Smooth muscle cell (in vitro differentiated cells): Measurements from ENCODE around the gene EFTUD2. TPM values are rescaled to one million over a fixed set of nuclear protein-coding genes. Genes with fewer than 3 reads are reported as not detected.

ENCODE experiments used
- DNase-seq: peaks from one replicate; lab custom pipeline; 2025; ENCODE audit not compliant: unreplicated experiment; lab: John Stamatoyannopoulos, UW
- H2AFZ ChIP-seq: fragments of 200-600 bp; sonication (generic); 2 replicates; pipeline ENCODE4 v1.6.0; 2016; ENCODE audit warnings: antibody characterized with exemption, low read depth, mild to moderate bottlenecking
- H3F3A ChIP-seq: fragments of 200-600 bp; sonication (generic); 2 replicates; pipeline ENCODE4 v1.6.0; 2017; ENCODE audit warnings: antibody characterized with exemption, low read depth
- H3K27ac ChIP-seq: fragments of 200-600 bp; sonication (generic); 2 replicates; pipeline ENCODE4 v1.5.1; 2016; ENCODE audit warnings: low read depth, mild to moderate bottlenecking
- H3K27me3 ChIP-seq: fragments of 200-600 bp; sonication (generic); 2 replicates; pipeline ENCODE4 v1.6.1; 2016; ENCODE audit warnings: low read depth, mild to moderate bottlenecking
- H3K36me3 ChIP-seq: fragments of 200-600 bp; sonication (generic); 2 replicates; pipeline ENCODE4 v1.5.1; 2016; ENCODE audit warnings: low read depth
- H3K4me1 ChIP-seq: fragments of 200-600 bp; sonication (generic); 2 replicates; pipeline ENCODE4 v1.5.1; 2016; ENCODE audit warnings: low read depth
- H3K4me2 ChIP-seq: fragments of 200-600 bp; sonication (generic); 2 replicates; pipeline ENCODE4 v1.6.0; 2016; ENCODE audit warnings: mild to moderate bottlenecking
- H3K4me3 ChIP-seq: fragments of 200-600 bp; sonication (generic); 2 replicates; pipeline ENCODE4 v1.5.1; 2016; ENCODE audit warnings: mild to moderate bottlenecking
- H3K79me2 ChIP-seq: fragments of 200-600 bp; sonication (generic); 2 replicates; pipeline ENCODE4 v1.6.0; 2016; ENCODE audit warnings: low read depth, mild to moderate bottlenecking
- H3K9ac ChIP-seq: fragments of 200-600 bp; sonication (generic); 2 replicates; pipeline ENCODE4 v1.6.0; 2016; ENCODE audit warnings: low read depth
- H3K9me3 ChIP-seq: fragments of 200-600 bp; sonication (generic); replicated peaks from 2 replicates; pipeline ENCODE4 v1.5.1; 2016; ENCODE audit warnings: low read depth
- H4K20me1 ChIP-seq: fragments of 200-600 bp; sonication (generic); 2 replicates; pipeline ENCODE4 v1.6.0; 2016; ENCODE audit warnings: low read depth
- WGBS: methylation state at CpG from one replicate; pipeline ENCODE4 v1.1.7; 2016; ENCODE audit warnings: low lambda C conversion rate; 5-methylcytosine and 5-hydroxymethylcytosine counted together
- polyA plus RNA-seq: library from polyadenylated mRNA; unstranded; fragments of >200 nt; fragmentation: Nextera tagmentation; extraction: Ambion mirVana; gene quantifications from 2 replicates; pipeline ENCODE4 v1.2.1, GENCODE V29; 2016
- total RNA-seq: library from RNA; depleted of rRNA; stranded (reverse); fragments of >200 nt; gene quantifications from 2 replicates; pipeline ENCODE4 v1.2.3, GENCODE V29; 2014
- TF ChIP-seq, protein P1 (sequence below): fragments of 200-600 bp; sonication (generic); IDR thresholded peaks from 2 replicates; pipeline ENCODE4 v1.5.1; 2017; ENCODE audit warnings: borderline replicate concordance, mild to moderate bottlenecking, antibody characterized with exemption; ENCODE audit not compliant: insufficient read depth, poor library complexity, severe bottlenecking

EFTUD2 gene
- total and polyA plus RNA-seq, 2 experiments from 2014 or later, result 57.2 to 76.0 TPM

- TF ChIP-seq, protein P1, sequence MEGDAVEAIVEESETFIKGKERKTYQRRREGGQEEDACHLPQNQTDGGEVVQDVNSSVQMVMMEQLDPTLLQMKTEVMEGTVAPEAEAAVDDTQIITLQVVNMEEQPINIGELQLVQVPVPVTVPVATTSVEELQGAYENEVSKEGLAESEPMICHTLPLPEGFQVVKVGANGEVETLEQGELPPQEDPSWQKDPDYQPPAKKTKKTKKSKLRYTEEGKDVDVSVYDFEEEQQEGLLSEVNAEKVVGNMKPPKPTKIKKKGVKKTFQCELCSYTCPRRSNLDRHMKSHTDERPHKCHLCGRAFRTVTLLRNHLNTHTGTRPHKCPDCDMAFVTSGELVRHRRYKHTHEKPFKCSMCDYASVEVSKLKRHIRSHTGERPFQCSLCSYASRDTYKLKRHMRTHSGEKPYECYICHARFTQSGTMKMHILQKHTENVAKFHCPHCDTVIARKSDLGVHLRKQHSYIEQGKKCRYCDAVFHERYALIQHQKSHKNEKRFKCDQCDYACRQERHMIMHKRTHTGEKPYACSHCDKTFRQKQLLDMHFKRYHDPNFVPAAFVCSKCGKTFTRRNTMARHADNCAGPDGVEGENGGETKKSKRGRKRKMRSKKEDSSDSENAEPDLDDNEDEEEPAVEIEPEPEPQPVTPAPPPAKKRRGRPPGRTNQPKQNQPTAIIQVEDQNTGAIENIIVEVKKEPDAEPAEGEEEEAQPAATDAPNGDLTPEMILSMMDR, result no peak
- Histone ChIP-seq H3F3A (no peaks in the 10 kb centered on the region), H2AFZ (no peak overlapping the region), H3K9ac (no peak overlapping the region), H3K4me2 (no peak overlapping the region), H3K27ac (no peak overlapping the region), H3K4me3 (no peak overlapping the region), H3K9me3 (no peaks in the 10 kb centered on the region), H3K36me3 (no peaks in the 10 kb centered on the region), H3K27me3 (no peaks in the 10 kb centered on the region), H4K20me1 (no peaks in the 10 kb centered on the region), H3K4me1 (peaks cover 13% of the 10 kb centered on the region), H3K79me2 (no peaks in the 10 kb centered on the region)
- 91% methylated on average over 8 of the region's 8 CpGs for WGBS
- DNase-seq, result no peak
These were observed 53.0 kb downstream of the EFTUD2 start for GRCh38 chr17:44846206-44846605.

DNA sequence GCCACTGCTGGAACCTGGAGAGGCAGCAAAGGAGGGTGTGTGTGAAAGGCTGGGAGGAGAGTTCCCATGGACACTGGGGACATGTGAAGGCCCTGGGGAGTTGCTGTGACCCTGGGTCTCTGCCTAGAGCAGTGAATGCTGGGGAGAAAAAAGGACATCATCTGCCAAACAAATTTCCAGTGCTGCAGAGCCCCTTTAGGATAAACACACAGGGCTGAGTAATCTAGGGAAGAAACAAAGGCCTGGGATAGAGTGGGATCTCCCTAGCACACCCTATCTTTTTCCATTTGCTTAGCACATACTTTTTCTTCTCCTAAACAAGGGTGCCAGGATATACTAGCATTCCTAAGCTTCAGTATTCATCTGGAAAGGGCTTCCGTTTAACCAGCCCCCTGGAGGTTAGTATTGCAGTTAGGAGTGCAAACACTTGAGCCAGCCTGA is 54.8 kb downstream of the EFTUD2 start:
- Histone ChIP-seq H3K9ac (no peak overlapping the region), H3F3A (no peaks in the 10 kb centered on the region), H3K9me3 (no peaks in the 10 kb centered on the region), H3K27me3 (no peaks in the 10 kb centered on the region), H3K4me1 (peaks cover 13% of the 10 kb centered on the region), H3K36me3 (no peaks in the 10 kb centered on the region), H2AFZ (no peak overlapping the region), H3K27ac (no peak overlapping the region), H3K4me2 (no peak overlapping the region), H4K20me1 (no peaks in the 10 kb centered on the region), H3K4me3 (no peak overlapping the region), H3K79me2 (no peaks in the 10 kb centered on the region)
- DNase-seq, result no peak
- WGBS, result 42% methylated on average over 1 of the region's 1 CpG
- TF ChIP-seq, protein P1, result no peak

- H3K9me3 ChIP-seq, result no peaks in the 10 kb centered on the region
- no peak overlapping the region for H3K27ac ChIP-seq
- no peaks in the 10 kb centered on the region for H4K20me1 ChIP-seq
- H3K4me3 ChIP-seq, result no peak overlapping the region
- H3K9ac ChIP-seq, result no peak overlapping the region
- no peaks in the 10 kb centered on the region for H3K79me2 ChIP-seq
- DNase-seq, result no peak
- TF ChIP-seq, protein P1, result no peak
- no peaks in the 10 kb centered on the region for H3K27me3 ChIP-seq
- no peaks in the 10 kb centered on the region for H3F3A ChIP-seq
- 35% methylated on average over 5 of the region's 5 CpGs for WGBS
- H2AFZ ChIP-seq, result no peak overlapping the region
- H3K36me3 ChIP-seq, result no peaks in the 10 kb centered on the region
- H3K4me2 ChIP-seq, result no peak overlapping the region
- H3K4me1 ChIP-seq, result peaks cover 13% of the 10 kb centered on the region
These were observed 56.5 kb downstream of the EFTUD2 start for GRCh38 chr17:44842748-44843147.

- TF ChIP-seq, protein P1, result no peak
- H3K4me2 ChIP-seq, result no peak overlapping the region
- H2AFZ ChIP-seq, result no peak overlapping the region
- H3K4me1 ChIP-seq, result peaks cover 13% of the 10 kb centered on the region
- no peak overlapping the region for H3K9ac ChIP-seq
- H3K27me3 ChIP-seq, result no peaks in the 10 kb centered on the region
- no peaks in the 10 kb centered on the region for H3K9me3 ChIP-seq
- no peak for DNase-seq
- no peaks in the 10 kb centered on the region for H4K20me1 ChIP-seq
- H3K4me3 ChIP-seq, result no peak overlapping the region
- no peaks in the 10 kb centered on the region for H3K79me2 ChIP-seq
- 83% methylated on average over 3 of the region's 3 CpGs for WGBS
- H3F3A ChIP-seq, result no peaks in the 10 kb centered on the region
- no peaks in the 10 kb centered on the region for H3K36me3 ChIP-seq
- no peak overlapping the region for H3K27ac ChIP-seq
These were observed 58.3 kb downstream of the EFTUD2 start for GRCh38 chr17:44840936-44841335.
